ENCODE results near the gene GRID2. TPM values are rescaled to one million over a fixed set of nuclear protein-coding genes. Genes with fewer than 3 reads are reported as not detected.

Gene GRID2
- total and polyA plus RNA-seq, 10 of the 15 experiments (the other 5 are each of a cell fraction or from before 2014, with no cell fraction given), result not detected

- no peak for TF ChIP-seq TCF7 (IDR thresholded peaks at IDR 0.05; ENCODE audit: borderline replicate concordance)
These were observed 1081.1 kb downstream of the GRID2 start (continued) for GRCh38 chr4:93384887-93385286.

GRCh38 chr4:93394545-93395081 lies 1090.8 kb downstream of the GRID2 start:
- ChIA-PET SMC1A (ENCODE audit: uncharacterized antibody, unreplicated experiment) (no interaction called here), RAD21 (ENCODE audit: unreplicated experiment) (no interaction called here), CTCF (interaction anchor here (1.4 kb wide), 1 partner anchor 28 kb away, joined by 3 read pairs; no protein-coding TSS in a partner anchor), POLR2A (no interaction called here)
- no peak overlapping the region for H2AFZ ChIP-seq (ENCODE audit: control insufficient read depth, low read depth, low read length)
- no peak overlapping the region for H3K4me3 ChIP-seq
- intact Hi-C loops (cut with micrococcal nuclease; ENCODE audit: unreplicated experiment), result no loop called here
- BruUV-seq (replicated peaks), result no TSS peak
- H3K4me1 ChIP-seq (ENCODE audit: control insufficient read depth, insufficient read depth, low read length), result no peaks in the 10 kb centered on the region
- H3K9me3 ChIP-seq (replicated peaks; ENCODE audit: control insufficient read depth, insufficient read depth, low read length), result no peaks in the 10 kb centered on the region
- no peak overlapping the region for H3K27ac ChIP-seq (ENCODE audit: control insufficient read depth, insufficient read depth)
- DNase-seq (ENCODE audit: low read depth, low spot score) (no peak), ATAC-seq (no peak), FAIRE-seq (no peak)
- no peak overlapping the region for H3K9ac ChIP-seq (ENCODE audit: control insufficient read depth, insufficient read depth, low read length)
- no peaks in the 10 kb centered on the region for H3K79me2 ChIP-seq (ENCODE audit: control insufficient read depth, insufficient read depth, low read length)
- no peaks in the 10 kb centered on the region for H4K20me1 ChIP-seq (ENCODE audit: control insufficient read depth, insufficient read depth)
- 30% methylated on average over 2 of the region's 2 CpGs for WGBS (ENCODE audit: insufficient coverage, insufficient replicate concordance, low lambda C conversion rate, missing lambda C conversion rate)
- in situ Hi-C loops (cut with MboI), result no loop called here
- no peaks in the 10 kb centered on the region for H3K27me3 ChIP-seq (replicated peaks in 1 of 2; ENCODE audit: control insufficient read depth in 2 of 2, insufficient read depth in 2 of 2, low read length in 1 of 2)
- H3K4me2 ChIP-seq (ENCODE audit: control insufficient read depth, insufficient read depth), result no peak overlapping the region
- no peaks in the 10 kb centered on the region for H3K36me3 ChIP-seq (ENCODE audit: control insufficient read depth in 2 of 2, insufficient read depth in 2 of 2, low read length in 1 of 2)
- TF ChIP-seq SREBF1 (IDR thresholded peaks at IDR 0.05; ENCODE audit: low read length) (no peak), BMI1 (IDR thresholded peaks at IDR 0.05; ENCODE audit: borderline replicate concordance) (no peak), NBN (IDR thresholded peaks at IDR 0.05) (no peak), YY1 (IDR thresholded peaks at IDR 0.05; ENCODE audit: low read depth, low read length) (no peak), KDM1A (IDR thresholded peaks at IDR 0.05; ENCODE audit: borderline replicate concordance) (no peak)

- BruUV-seq (replicated peaks), result no TSS peak
- Histone ChIP-seq H3K4me2 (ENCODE audit: control insufficient read depth, insufficient read depth) (no peak overlapping the region), H3K27me3 (replicated peaks in 1 of 2; ENCODE audit: control insufficient read depth in 2 of 2, insufficient read depth in 2 of 2, low read length in 1 of 2) (no peaks in the 10 kb centered on the region), H3K27ac (ENCODE audit: control insufficient read depth, insufficient read depth) (no peak overlapping the region), H3K4me3 (no peak overlapping the region), H4K20me1 (ENCODE audit: control insufficient read depth, insufficient read depth) (no peaks in the 10 kb centered on the region), H3K9ac (ENCODE audit: control insufficient read depth, insufficient read depth, low read length) (no peak overlapping the region), H2AFZ (ENCODE audit: control insufficient read depth, low read depth, low read length) (no peak overlapping the region), H3K36me3 (ENCODE audit: control insufficient read depth in 2 of 2, insufficient read depth in 2 of 2, low read length in 1 of 2) (no peaks in the 10 kb centered on the region), H3K79me2 (ENCODE audit: control insufficient read depth, insufficient read depth, low read length) (no peaks in the 10 kb centered on the region), H3K4me1 (ENCODE audit: control insufficient read depth, insufficient read depth, low read length) (no peaks in the 10 kb centered on the region), H3K9me3 (replicated peaks; ENCODE audit: control insufficient read depth, insufficient read depth, low read length) (no peaks in the 10 kb centered on the region)
- intact Hi-C loops (cut with micrococcal nuclease; ENCODE audit: unreplicated experiment), result no loop called here
- CTCF ChIA-PET, result no interaction called here
- DNase-seq (ENCODE audit: low read depth, low spot score) (no peak), ATAC-seq (no peak), FAIRE-seq (no peak)
- in situ Hi-C loops (cut with MboI), result no loop called here
- 0% methylated on average over 1 of the region's 1 CpG for WGBS (ENCODE audit: insufficient coverage, insufficient replicate concordance, low lambda C conversion rate, missing lambda C conversion rate)
- POLR2A ChIA-PET, result no interaction called here
- SMC1A ChIA-PET (ENCODE audit: uncharacterized antibody, unreplicated experiment), result no interaction called here
- RAD21 ChIA-PET (ENCODE audit: unreplicated experiment), result no interaction called here
- TF ChIP-seq EGR1 (IDR thresholded peaks at IDR 0.05; ENCODE audit: borderline replicate concordance in 1 of 2, low read depth in 2 of 2, low read length in 2 of 2), result no peak
- no peak for TF ChIP-seq HDGF (IDR thresholded peaks at IDR 0.05)
- TF ChIP-seq MAX (IDR thresholded peaks at IDR 0.05; ENCODE audit: low read depth, low read length), result no peak
- TF ChIP-seq DPF2 (IDR thresholded peaks at IDR 0.05), result no peak
- no peak for TF ChIP-seq E4F1 (IDR thresholded peaks at IDR 0.05; ENCODE audit: borderline replicate concordance, partially characterized antibody)
- no peak for TF ChIP-seq YY1 (IDR thresholded peaks at IDR 0.05; ENCODE audit: low read depth, low read length)
- TF ChIP-seq POLR2AphosphoS5 (IDR thresholded peaks at IDR 0.05; ENCODE audit: low read length), result no peak
- no peak for TF ChIP-seq GATAD2B (conservative IDR thresholded peaks at IDR 0.05; ENCODE audit: low read depth)
- TF ChIP-seq ATF3 (IDR thresholded peaks at IDR 0.05; ENCODE audit: borderline replicate concordance, extremely low read depth, low read depth, low read length), result no peak
- no peak for TF ChIP-seq SIX5 (IDR thresholded peaks at IDR 0.05; ENCODE audit: low read depth, low read length, severe bottlenecking)
- TF ChIP-seq KDM1A (IDR thresholded peaks at IDR 0.05; ENCODE audit: borderline replicate concordance), result no peak
These were observed 1092.5 kb downstream of the GRID2 start for GRCh38 chr4:93396272-93396671.

Data from GM12878 (cell line).